ENCODE data around the gene CBX3. TPM values are rescaled to one million over a fixed set of nuclear protein-coding genes. Genes with fewer than 3 reads are reported as not detected.
"Not testable (repeated sequence)": the region's sequence is repeated elsewhere in the genome, so short reads cannot be mapped to it uniquely, and the experiment has no call there.

CBX3 gene
- total and polyA plus RNA-seq, 12 donors: 35.2 to 203 (median 87.8) TPM

GRCh38 chr7:26193432-26194207 is 7.9 kb upstream of the CBX3 start:
- no peak for DNase-seq
- H3K27ac ChIP-seq: no peak overlapping the region
- H3K4me1 ChIP-seq (replicated peaks in 1 of 2): peaks cover 33 to 78% of the 10 kb centered on the region in 2 donors
- intact Hi-C loops (cut with DNase I): no loop called here
- no peak for TF ChIP-seq POLR2A (IDR thresholded peaks at IDR 0.05)
- no peak for TF ChIP-seq CTCF (IDR thresholded peaks at IDR 0.05)
- no peaks in the 10 kb centered on the region for H3K27me3 ChIP-seq
- WGBS, 4 donors: 59 to 77% (median 67%) methylated on average over 8 of the region's 8 CpGs
- H3K4me3 ChIP-seq: no peak overlapping the region
- H3K36me3 ChIP-seq (replicated peaks in 1 of 2): peaks cover 0 to 93% of the 10 kb centered on the region in 2 donors
- no peaks in the 10 kb centered on the region for H3K9me3 ChIP-seq (replicated peaks in 1 of 3)

GRCh38 chr7:26194764-26195163 is 6.8 kb upstream of the CBX3 start:
- H3K4me3 ChIP-seq; H3K27me3 ChIP-seq; intact Hi-C loops (cut with DNase I); H3K9me3 ChIP-seq (replicated peaks in 1 of 3); H3K27ac ChIP-seq; DNase-seq: not testable (repeated sequence)
- Histone ChIP-seq H3K36me3 (replicated peaks in 1 of 2) (peaks cover 0 to 82% of the 10 kb centered on the region in 2 donors), H3K4me1 (replicated peaks in 1 of 2) (peaks cover 33 to 78% of the 10 kb centered on the region in 2 donors)
- 53 to 63% (median 63%) methylated on average over 11 of the region's 11 CpGs for WGBS, 4 donors

- peaks cover 33 to 78% of the 10 kb centered on the region in 2 donors for H3K4me1 ChIP-seq (replicated peaks in 1 of 2)
- H3K9me3 ChIP-seq (replicated peaks in 1 of 3): no peaks in the 10 kb centered on the region
- DNase-seq: no peak
Observed at GRCh38 chr7:26195182-26195581, 6.4 kb upstream of the CBX3 start.

GRCh38 chr7:26195867-26196657 is 5.5 kb upstream of the CBX3 start:
- H3K36me3 ChIP-seq (replicated peaks in 1 of 2): peaks cover 0 to 69% of the 10 kb centered on the region in 2 donors
- H3K27ac ChIP-seq: no peak overlapping the region

More at GRCh38 chr7:26195182-26195581, 6.4 kb upstream of the CBX3 start:
- H3K27ac ChIP-seq: no peak overlapping the region
- intact Hi-C loops (cut with DNase I): no loop called here
- no peak for TF ChIP-seq POLR2A (IDR thresholded peaks at IDR 0.05)
- no peak for TF ChIP-seq CTCF (IDR thresholded peaks at IDR 0.05)
- 71 to 77% (median 74%) methylated on average over 5 of the region's 5 CpGs for WGBS, 4 donors
- H3K36me3 ChIP-seq (replicated peaks in 1 of 2): peaks cover 0 to 77% of the 10 kb centered on the region in 2 donors
- no peaks in the 10 kb centered on the region for H3K27me3 ChIP-seq
- no peak overlapping the region for H3K4me3 ChIP-seq

More at GRCh38 chr7:26195867-26196657, 5.5 kb upstream of the CBX3 start:
- no peaks in the 10 kb centered on the region for H3K9me3 ChIP-seq (replicated peaks in 1 of 3)
- H3K4me3 ChIP-seq: peak overlapping the region in 1 of 4 donors; percentile 60
- DNase-seq: no peak
- intact Hi-C loops (cut with DNase I): no loop called here
- peaks cover 33 to 69% of the 10 kb centered on the region in 2 donors for H3K4me1 ChIP-seq (replicated peaks in 1 of 2)
- no peaks in the 10 kb centered on the region for H3K27me3 ChIP-seq
- WGBS, 4 donors: 49 to 52% (median 51%) methylated on average over 10 of the region's 10 CpGs
- TF ChIP-seq POLR2A (IDR thresholded peaks at IDR 0.05): no peak
- no peak for TF ChIP-seq CTCF (IDR thresholded peaks at IDR 0.05)
